GM19372 (cell line): ENCODE measurements around the gene CACNA1B.

Source experiments
- ATAC-seq: cut with Tn5 transposase; IDR thresholded peaks from one replicate; pipeline ENCODE4 v1.9.1; 2021; ENCODE audit warnings: mild to moderate bottlenecking, low read depth, moderate library complexity; ENCODE audit not compliant: unreplicated experiment

Gene CACNA1B

GRCh38 chr9:137977571-137978261, 100.1 kb downstream of the CACNA1B start:
- no peak for ATAC-seq

- no peak for ATAC-seq
These were observed 100.7 kb downstream of the CACNA1B start for GRCh38 chr9:137978262-137978714.

GRCh38 chr9:137982200-137982599, 104.6 kb downstream of the CACNA1B start:
- no peak for ATAC-seq

DNA sequence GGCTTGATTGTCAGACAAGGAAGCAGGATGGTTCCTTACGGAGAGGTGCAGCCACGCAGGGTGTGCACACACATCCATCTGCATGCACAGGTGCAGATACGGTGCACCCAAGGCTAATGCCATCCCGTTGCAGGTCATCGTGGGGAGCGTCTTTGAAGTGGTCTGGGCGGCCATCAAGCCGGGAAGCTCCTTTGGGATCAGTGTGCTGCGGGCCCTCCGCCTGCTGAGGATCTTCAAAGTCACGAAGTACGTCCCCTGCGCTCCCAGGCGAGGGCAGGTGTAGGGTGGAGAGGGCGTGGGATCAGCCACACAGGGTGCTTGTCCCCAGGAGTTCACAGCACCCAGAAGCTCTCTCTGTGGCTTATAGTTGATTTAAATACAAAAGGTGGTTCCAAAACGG, 106.4 kb downstream of the CACNA1B start:
- ATAC-seq: no peak

DNA sequence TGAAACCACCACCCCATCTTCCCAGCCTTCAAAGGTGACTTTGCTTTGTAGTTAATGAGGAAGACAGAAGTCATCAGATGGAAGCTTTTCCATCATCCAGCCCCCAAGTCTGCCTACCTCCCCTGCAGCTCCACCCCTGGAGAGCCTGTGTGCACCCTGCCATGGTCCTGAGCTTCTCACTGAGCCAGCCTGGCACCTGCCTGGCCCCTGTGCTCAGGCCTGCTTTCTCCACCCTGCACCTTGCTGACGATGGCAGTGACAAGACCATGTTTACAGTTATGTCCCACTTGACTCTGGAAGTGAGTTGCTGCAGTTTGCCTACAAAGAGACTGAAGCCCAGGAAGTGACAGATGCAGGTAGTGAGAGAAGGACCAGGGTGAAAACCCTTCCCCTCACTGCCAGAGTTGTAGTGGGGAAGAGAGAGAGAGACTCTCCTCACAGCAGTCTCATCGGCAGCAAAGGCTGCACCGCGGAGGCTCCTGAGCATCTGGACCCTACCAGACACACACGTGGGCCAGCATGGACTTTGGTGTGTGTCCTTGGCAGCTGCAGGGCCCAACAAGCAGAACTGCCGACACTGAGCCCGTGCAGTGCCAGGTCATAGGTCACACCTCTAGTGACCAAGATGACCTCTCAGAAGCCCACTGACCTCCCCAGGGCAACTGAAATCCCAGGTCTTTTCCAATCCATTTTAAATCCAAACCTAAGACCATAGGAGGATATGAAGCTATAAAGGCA, 107.1 kb downstream of the CACNA1B start:
- no peak for ATAC-seq

DNA sequence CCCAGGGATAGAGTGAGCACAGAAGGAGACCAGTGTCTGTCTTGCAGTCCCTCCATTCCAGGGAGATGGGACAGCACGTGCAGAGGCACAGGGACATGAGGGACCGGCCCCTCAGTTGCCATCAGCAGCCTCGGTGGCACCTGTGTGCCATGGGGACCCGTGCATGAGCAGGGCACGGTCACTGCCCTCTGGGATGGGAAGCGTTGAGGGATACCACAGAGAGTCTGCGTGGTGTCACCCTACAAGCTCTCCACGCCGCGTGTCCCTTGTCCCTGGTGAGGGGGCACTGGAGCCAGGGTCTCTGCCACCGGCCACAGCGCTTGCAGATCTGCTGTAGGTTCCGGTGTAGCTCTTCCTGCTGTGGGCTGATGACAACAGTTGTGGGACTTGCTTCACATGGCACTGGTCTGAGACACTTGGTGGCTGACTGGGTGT, 108.1 kb downstream of the CACNA1B start:
- ATAC-seq: no peak

- ATAC-seq: no peak
These were observed 108.9 kb downstream of the CACNA1B start for GRCh38 chr9:137986268-137987099.

GRCh38 chr9:137987244-137988030, 109.9 kb downstream of the CACNA1B start:
- ATAC-seq: no peak

DNA sequence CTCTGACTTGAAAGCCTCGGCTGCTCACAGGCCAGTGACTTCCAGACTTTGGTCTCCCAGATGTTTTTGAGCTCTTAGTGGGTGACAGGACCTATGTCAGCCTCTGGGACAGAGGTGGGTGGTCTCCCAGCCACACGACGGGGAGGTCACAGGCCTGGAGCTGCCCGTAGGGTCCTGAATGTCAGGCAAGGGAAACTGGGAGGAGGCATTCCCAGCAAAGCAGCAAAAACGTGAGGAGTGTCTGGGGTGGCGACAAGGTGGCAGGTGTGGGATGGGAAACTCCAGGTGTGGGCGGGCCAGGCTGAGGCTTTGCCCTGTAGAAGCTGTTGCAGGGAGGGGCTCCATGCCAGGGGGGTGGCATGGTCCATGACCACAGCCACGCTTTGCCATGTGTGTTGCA, 110.5 kb downstream of the CACNA1B start:
- ATAC-seq: no peak

DNA sequence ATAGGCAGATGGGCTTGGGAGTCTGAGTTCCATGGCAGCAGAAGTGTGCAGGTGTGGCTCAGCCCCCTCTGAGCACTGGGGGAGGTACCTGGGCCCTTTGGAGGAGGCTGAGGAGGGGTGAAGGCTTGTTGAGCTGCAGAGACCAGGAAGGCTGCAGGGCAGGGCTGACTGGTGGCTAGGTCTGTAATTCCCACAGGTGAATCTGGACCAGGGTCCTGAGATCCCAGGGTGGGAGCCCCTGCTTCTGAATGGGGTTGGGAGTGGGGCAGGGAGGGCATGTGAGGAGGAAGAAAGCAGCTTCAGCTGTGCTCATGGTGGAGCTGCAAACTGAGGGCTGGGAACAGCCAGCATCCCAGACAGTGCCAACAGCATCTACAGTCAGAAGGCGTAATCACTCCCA, 111.1 kb downstream of the CACNA1B start:
- no peak for ATAC-seq

DNA sequence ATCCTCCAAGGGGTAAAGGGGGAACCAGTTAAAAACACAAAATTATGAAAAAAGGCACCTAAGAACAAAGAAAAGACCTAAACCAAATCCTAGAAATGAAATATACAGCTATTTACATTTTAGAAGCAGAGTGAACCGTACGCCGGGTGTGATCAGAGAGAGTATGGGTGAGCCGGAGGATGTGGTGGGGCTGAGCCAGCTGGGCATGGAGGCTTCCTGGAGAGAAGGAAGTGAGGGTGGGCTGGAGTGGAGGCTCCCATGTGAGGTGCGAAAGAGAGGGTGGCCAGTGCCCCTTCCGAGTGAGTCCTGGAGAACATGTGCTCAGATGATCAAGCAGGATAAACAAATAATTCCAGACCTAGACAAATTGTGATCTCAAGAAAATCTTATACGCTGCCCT, 111.6 kb downstream of the CACNA1B start:
- ATAC-seq: no peak

DNA sequence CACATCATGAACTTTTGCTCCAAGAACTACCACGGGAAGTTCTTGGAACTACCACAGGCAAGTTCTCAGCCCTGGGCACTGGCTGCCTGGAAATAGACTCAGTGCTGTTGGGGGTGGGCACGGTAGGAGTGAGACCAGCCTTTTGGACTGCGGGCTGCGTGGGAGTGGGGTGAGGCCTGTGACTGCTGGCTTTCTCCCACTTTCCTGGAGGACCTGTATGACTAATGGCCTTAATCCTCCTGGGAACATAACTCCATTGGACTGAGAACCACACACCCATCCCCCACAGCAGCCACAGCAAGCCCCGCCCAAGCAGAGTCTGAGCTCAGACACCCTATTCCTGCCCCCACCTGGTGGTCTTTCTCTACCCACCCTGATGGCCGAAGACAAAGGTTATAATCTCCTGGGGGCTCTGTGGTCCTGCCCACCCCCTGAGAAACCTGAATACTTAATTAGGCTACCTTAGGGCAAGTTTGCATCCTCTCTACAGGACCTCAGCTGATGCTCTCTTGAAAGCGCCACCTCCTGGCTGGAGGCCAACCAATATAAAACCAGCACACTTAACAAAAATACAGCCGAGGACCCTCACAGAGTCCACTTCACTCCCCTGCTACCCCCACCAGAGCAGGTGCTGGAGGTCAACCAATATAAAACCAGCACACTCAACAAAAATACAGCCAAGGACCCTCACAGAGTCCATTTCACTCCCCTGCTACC, 112.6 kb downstream of the CACNA1B start:
- no peak for ATAC-seq

GRCh38 chr9:138003485-138004190, 126.1 kb downstream of the CACNA1B start:
- no peak for ATAC-seq

DNA sequence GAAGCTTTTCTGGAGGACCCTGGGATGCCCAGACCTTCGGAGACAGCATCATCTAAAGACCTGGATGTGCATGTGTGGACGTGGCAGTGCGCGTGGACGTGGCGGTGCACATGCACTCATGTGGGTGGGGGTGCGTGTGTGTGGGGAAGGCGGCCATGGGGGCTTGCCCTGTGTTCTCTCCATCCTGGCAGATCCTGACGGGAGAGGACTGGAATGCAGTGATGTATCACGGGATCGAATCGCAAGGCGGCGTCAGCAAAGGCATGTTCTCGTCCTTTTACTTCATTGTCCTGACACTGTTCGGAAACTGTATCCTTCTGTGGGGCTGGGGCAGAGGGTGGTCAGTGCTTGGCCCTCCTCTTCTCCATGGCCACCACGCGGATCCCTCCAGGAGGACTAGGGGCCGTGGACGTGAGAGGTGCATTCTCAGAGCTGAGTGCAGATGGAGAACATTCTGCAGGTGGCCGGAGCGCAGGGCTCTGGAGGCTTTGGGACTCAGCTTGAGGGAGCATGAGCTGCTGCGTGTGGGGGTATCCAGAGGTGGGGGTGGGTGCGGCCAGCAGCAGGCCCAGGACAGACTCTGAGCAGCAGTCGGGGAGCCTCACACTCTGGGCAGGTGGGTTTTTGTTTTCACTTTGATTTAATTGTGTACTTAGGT, 129.1 kb downstream of the CACNA1B start:
- no peak for ATAC-seq

GRCh38 chr9:138007566-138007917, 130.0 kb downstream of the CACNA1B start:
- no peak for ATAC-seq

DNA sequence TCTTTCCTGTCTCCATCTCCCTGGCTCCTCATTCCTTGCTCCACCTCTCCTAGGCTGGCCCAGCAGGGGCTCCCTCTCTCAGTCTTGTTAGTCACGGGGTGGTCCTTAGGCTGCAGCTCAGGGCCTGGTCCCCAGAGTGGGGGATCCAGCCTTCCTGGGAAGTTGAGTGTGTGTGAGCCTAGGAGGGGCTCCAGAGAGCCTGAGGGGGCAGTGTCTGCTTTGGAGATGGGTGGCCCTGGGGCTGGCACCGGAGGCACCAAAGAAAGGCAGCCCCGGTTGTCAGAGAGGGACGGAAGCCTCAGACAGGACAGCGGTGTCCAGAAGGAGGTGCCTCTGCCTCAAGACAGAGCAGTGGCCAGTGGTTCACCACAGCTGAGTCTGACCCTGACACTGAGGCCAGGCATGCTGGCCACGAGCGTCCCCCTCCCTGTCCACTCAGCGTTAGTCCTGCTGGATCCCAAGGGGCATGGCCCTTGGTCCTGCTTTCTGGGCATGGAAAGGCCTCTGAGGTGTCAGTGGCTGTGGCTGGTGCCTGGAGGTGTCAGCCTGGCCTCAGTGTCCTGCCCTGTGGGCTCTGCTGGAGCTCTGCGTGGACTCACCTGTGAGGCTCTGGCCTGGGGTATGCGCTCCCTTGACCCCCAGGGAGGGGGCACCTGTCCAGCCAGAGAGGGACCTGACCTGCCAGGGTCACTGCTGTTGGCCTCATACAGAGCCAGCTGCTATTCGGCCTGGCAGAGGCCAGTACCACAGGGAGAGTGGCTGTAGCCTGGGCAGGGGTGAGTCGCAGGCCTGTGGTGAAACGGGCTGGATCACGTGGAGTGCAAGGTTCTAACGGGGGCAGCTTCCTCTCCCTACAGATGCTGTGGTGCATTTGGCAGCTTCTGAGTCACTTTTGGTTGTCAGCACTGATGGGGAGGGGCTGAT, 130.6 kb downstream of the CACNA1B start:
- no peak for ATAC-seq

DNA sequence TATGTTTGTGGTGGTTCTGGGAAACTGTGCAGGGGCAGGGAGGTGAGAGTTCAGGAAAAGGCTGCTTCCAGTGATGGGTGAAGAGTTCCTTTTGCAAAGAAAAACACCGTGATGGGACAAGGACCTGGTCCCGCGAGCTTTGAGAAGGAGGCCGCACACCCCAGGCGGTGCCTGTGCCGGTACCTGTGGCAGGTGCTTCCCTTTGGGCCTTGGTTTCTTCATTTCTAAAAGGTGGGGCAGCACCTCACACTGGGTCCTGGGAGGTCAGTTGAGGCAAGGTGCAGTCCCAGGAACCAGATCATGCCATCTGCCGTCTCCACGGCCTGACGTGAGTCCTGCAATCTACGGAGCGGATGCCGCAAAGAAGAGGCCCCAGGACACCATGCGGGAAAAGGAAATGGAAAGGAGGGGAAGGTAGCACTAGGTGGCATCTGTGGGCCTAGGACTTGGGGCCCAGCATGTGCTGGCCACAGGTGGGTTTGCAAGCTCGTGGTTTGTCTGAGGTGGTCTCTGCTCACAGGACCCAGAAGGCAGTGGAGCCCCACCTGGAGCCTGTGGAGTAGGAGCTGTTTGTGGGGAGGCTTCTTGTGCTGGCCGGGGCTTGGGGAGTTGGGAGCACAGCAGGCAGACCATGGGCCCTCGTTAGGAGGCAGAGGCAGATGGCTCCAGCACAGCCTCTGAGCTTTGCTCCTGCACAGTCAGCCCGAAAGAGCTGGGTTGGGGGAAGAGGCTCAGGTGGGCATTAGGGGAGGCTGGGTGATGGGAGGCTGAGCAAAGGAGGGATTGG, 131.6 kb downstream of the CACNA1B start:
- no peak for ATAC-seq
